Activated T-helper 1 cell treated with anti-CD3 and anti-CD28 coated beads, Interleukin-2, amount 50 U/mL, for 16 hours (primary cell): ENCODE measurements around the gene SLC46A1.
A peak's percentile ranks its signal among the peaks of the same experiment; 100 is the strongest.
"Not testable (repeated sequence)": the region's sequence is repeated elsewhere in the genome, so short reads cannot be mapped to it uniquely, and the experiment has no call there.

Experiments
- DNase-seq, 2 donors: peaks; one replicate each; pipeline ENCODE4 v3.0.0-alpha.2; 2020; ENCODE audit warnings: low read depth in 1 of 2, low spot score in 1 of 2

SLC46A1 gene

DNA sequence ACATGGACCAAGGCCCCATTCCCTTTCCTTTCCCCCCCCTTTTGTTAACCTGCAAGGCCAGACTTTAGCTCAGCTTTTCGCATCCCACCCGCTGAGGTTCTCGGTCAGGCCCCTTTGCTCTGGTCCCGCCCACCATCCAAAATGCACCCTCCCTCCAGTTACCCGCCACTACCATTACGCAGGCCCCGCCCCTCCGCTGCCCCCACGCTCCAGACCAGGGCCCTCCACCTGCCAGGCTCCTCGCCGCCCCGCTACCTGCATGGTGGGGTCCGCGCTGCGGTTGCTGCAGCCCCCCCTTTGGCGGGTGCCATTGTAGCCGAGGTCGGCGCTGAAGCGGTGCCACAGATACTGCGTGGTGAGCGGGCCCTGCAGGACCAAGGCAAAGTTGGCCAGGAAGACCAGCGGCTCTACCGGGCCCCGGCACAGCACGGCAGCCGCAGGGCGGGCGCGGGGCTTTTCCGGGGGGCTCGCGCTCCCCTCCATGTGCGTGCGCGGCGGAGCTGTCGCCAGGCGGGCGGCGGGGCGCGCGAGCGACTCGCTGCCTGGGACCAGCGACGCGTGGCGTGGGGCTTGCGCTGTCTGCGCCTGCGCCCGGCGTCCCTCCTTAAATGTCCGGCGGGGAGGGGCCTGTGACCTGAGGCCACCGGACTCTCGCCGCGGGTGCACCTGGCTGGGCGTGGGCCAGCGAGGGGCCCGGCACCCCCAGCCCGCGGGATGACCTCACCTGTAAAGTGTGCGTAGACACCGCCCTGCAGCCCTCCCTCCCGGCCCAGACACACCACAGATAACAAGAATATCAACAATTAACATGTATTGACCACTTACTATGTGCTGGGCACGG lies at the start of gene SLC46A1:
Gene SLC46A1, minus strand, starts transcription at position 581 of the 841 bp plus-strand sequence. Its CDS starts 98 bp downstream, at position 483.
- DNase-seq: no peak

DNA sequence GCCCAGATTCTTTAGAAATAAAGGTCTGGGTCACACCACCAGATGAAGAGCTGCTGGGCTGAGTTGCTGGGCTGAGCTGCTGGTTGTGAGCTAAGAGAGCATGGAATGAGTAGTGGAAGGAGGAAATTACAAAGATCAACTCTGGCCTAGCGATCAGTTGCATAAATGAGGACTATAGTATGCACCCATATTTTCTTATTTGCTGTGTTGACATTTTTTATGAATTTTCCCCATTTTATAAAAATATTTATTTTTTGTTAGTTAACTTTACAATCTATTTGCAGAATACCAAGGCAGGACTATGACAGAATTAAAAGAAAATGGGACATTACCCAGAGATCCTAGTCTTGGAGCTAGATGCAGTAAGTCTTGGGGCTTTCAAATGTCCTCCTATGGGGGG lies 43.8 kb upstream of the SLC46A1 start:
- no peak for DNase-seq

DNA sequence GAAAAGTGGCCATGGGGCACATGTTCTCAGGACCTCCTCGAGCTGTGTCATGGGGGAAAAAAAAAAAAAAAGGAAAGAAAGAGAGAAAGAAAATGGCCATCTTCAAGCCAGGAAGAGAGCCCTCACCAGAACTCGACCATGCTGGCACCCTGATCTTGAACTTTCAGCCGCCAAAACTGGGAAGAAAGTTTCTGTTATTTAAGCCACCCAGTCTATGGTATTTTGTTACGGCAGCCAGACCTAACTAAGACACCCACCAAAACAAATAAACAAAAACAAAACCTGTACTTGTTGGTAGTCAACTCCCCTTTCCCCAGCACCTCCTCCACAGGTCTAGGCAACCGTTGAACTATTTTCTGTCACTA lies 41.4 kb upstream of the SLC46A1 start:
- DNase-seq: no peak

DNA sequence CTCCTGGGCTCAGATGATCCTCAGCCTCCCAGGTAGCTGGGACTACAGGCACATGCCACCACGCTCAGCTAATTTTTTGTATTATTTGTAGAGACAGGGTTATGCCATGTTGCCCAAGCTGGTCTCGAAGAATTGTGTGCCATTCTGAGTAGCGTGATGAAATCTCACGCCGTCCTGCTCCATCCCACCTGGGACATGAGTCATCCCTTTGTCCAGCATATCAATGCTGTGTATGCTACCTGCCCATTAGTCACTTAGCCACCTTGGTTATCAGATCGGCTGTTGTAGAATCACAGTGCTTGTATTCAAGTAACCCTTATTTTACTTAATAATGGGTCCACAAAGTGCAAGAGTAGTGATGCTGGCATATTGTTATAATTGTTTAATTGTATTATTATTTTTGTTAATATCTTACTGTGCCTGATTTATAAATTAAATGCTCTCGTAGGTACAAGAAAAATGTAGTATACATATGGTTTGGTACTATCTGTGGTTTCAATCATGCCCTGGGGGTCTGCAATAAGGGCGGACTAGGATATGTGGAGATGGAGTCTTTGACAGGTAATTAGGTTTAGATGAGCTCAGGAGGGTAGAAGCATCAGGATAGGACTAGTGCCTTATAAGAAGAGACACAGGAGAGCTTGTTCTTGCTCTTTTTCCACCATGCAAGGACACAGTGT lies 40.8 kb upstream of the SLC46A1 start:
- no peak for DNase-seq

DNA sequence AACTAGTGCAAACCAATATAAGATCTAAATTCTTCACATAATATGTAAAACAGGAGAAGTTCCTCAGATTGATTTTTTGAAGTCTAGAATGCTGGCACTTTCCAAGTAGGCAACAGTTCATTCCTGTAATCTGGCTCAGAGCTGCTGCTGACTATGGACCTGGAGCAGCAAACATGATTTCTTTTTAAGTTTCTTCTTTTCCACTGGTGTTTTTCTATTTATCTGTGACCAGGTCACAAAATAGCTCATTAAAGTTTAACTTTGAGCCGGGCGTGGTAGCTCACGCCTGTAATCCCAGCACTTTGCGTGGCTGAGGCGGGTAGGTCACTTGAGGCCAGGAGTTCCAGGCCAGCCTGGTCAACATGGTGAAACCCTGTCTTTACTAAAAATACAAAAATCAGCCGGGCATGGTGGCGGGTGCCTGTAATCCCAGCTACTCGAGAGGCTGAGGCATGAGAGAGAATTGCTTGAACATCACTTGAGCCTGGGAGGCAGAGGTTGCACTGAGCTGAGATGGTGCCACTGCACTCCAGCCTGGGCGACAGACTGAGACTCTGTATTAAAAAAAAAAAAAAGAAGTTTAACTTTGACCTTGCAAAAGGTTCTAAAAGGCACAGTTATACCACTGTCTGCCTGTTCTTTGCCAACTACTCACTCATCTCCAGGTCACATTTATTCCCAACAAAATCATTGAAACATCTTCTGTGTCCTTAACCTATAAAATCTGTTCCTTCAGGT lies 38.1 kb upstream of the SLC46A1 start:
- no peak for DNase-seq

DNA sequence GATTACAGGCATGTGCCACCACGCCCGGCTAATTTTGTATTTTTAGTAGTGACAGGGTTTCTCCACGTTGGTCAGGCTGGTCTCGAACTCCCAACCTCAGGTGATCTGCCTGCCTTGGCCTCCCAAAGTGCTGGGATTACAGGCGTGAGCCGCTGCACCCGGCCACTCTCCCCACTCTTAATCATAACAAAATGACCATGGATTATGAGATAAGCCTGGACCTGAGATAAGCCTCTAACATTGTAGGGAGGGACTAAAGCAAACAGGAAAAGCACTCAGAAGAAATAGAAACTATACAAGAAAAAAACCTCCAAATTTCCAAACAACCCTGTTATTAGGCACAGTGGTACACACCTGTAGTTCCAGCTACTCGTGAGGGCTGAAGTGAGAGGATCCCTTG lies 28.3 kb upstream of the SLC46A1 start:
- DNase-seq: not testable (repeated sequence)

DNA sequence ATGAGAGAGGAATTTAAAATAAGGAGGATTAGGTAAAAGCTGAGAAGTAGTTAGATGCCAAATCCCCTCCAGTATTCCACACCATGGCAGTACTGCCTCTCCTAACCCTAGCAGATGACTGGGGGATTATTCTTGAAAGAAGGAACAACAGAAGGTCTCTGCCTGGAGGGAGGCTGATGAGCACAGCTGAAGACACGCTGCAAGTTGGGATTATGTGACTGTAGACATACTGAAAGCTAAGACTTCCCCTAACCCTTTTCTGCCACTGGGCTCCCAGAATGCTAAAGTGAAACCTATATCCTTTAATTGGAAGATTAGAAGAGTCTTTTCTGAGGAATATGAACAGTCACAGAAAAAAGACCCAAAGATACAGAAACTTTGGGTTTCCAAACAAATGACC lies 27.7 kb upstream of the SLC46A1 start:
- no peak for DNase-seq

DNA sequence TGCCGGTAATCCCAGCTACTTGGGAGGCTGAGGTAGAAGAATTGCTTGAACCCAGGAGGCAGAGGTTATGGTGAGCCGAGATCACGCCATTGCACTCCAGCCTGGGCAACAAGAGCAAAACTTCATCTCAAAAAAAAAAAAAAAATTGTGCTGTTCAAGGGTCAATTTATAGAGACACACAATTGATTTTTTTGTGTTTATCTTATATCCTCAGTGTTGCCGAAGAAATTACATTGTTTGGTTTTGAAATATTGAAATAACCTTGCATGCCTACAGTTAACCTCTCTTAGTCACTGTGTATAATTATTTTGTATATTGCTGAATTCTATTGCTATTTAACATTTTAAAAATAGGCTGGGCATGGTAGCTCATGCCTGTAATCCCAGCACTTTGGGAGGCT lies 22.0 kb upstream of the SLC46A1 start:
- not testable (repeated sequence) for DNase-seq

DNA sequence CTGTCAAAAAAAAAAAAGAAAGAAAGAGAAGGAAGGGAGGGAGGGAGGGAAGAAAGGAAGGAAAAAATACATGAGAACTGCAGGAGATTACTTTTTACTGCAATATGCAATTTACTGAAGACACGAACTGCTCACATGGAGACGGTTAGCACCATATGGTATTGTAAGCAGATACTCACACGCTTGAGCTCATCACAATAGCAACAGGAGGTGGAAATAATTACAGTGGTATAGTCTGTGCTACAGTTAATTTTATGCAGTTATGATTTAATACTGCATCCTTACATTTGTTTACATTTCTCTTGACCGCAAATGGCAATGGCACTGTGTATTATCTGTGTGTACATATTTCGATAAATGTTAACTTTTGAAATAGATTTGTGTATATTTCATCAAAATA lies 21.4 kb upstream of the SLC46A1 start:
- no peak for DNase-seq

DNA sequence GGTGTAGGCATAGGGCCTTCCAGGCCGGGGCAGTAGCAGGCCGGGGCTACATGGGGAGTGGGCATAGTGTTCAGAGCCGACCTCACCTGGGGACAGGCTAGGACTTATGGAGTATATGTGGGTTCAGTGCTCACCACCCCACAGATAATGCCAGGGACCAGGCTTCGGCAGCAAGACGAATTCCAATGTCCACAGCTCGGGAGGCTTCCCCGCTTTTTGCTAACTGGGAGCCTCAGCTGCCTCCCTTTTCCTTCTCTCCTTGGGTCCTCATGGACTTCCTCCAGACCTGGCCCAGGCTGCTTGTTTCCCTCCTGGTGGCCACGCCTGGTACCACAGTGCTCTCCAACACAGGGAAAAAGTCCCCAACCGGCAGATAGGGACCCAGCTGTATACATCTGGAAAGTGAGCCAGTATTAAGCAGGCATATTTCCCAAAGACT lies 20.1 kb upstream of the SLC46A1 start:
- no peak for DNase-seq

DNA sequence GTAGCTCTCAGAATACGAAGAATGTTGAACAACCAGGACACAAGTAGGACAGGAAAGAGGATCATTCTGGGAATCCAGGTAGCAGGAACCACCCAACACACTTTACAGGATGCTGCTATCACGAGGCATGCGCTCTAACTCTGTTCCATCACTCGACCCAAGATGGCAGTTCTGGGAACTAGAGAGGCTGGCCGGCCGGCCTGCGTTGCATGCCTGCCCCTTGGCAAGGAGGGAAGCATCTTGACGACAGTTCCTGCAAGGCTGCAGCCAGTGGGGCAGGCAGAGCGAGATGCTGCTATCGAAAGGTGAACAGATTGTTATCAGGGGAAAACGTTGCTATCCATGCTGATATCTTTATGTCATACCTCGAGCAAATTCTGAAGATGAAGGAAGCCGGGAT lies 19.2 kb upstream of the SLC46A1 start:
- DNase-seq: no peak

DNA sequence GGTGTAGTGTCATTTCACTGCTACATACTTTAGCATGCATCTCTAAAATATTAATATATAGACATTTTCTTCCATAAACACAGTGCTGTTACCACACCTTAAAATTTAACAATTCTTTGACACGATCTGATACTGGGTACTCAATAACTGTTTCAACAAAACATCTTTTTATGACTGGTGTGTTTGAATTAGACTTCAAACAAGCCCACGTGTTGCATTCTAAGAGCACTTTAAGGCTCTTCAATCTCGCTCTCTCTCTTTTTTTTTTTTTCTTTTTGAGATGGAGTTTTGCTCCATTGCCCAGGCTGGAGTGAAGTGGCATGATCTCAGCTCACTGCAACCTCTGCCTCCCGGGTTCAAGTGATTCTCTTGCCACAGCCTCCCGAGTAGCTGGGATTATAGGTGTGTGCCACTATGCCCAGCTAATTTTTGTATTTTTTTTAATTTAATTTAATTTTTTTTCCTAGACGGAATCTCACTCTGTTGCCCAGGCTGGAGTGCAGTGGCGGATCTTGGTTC lies 15.8 kb upstream of the SLC46A1 start:
- DNase-seq: no peak

DNA sequence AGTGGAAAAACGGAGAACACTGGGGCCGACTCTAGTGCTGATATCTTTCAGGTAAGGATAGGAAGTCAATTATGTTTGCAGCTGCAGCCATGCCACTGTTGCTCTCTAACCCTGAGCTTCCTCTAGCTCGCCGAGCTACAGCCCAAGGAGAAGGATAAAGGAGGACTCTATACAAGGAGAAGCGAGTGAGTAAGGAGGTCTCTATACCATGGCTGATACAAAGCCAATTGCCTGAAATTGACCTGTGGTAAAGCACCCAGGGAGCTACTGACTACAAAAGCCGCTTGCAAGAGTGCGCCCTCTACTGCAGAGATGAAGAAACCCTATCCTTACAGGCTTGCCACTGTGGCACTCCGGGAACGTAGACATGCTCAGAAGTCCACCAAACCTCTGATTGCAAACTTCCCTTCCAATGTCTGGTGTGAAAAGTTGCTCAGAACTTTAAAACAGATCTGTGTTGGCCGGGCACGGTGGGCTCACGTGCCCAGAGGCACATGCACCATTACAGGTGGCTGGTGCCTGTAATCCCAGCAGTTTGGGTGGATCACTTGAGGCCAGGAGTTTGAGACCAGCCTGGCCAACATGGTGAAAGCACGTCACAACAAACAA lies 10.8 kb upstream of the SLC46A1 start:
- peak in 1 of 2 donors; percentile 15 for DNase-seq

DNA sequence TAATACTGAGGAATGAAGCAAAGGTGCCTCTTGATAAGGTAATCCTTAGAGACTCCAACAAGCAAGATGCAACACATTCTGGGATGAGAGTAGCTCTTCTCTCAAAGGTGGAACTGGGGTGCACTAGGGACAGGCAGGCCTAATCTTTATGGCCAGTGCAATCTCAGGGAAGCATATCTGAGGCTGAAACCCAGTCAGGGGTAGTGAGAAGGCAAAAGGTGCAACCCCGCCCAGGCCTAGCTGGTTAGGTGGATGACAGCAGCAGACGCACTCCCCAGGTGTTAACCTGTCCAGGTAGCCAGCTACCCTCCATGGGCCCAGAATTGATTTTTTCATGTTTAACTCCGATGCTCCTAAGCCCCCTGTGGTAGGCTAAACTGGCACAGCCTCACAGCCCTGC lies 9.9 kb upstream of the SLC46A1 start:
- DNase-seq: no peak

DNA sequence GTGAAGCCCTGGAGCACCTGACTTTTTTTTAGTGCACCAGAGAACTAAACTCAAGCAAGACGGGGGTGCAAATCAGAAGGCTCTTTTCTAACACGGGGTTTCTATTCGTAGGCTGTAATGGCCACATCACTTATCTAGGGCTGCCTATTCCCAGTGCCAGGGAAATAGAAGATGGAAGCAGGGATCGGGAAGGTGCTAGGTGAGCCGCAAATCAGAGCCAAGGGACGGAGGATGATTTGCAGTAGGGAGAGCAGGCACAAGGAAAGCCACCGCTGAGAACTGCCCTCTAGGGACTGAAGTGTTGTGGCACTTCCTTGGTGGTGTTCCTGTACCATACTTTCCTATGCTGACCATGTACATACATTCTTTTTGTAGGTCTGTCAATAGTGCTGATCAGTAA lies 7.8 kb upstream of the SLC46A1 start:
- no peak for DNase-seq

DNA sequence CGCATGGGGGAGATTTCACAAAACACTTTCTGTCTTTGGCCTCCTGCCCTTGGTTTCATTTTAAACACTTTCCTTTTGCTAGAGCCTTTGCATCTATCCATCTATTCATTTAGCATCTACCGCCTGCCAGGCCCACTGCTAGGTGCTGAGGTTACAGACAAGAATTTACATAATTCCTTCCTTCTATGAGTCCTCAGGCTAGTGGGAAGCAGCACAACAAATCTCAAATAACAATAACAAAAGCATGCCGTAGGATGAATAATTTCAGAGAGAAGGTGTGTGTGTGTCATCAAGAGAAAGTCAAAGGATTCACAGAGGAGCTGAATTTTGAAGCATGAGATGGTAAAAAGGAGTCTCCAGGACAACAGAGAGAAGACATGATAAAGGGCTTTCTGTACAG lies 6.1 kb upstream of the SLC46A1 start:
- DNase-seq: no peak

DNA sequence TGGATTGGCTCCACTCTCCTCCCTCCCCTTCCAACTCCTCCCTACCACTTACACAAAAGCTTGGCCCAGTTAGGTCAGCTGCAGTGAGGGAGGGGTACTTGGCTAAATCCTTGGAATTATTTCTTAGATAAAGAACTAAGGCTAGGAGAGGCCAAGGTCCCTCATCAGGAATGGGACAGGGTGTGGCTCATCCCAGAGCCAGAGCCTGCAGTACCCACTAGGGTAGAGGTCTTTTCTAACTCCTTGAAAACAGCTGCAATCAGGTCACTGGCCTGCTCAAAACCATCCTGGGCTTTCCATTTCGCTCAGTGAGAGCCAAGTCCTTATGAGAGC lies 1.9 kb upstream of the SLC46A1 start:
- no peak for DNase-seq

DNA sequence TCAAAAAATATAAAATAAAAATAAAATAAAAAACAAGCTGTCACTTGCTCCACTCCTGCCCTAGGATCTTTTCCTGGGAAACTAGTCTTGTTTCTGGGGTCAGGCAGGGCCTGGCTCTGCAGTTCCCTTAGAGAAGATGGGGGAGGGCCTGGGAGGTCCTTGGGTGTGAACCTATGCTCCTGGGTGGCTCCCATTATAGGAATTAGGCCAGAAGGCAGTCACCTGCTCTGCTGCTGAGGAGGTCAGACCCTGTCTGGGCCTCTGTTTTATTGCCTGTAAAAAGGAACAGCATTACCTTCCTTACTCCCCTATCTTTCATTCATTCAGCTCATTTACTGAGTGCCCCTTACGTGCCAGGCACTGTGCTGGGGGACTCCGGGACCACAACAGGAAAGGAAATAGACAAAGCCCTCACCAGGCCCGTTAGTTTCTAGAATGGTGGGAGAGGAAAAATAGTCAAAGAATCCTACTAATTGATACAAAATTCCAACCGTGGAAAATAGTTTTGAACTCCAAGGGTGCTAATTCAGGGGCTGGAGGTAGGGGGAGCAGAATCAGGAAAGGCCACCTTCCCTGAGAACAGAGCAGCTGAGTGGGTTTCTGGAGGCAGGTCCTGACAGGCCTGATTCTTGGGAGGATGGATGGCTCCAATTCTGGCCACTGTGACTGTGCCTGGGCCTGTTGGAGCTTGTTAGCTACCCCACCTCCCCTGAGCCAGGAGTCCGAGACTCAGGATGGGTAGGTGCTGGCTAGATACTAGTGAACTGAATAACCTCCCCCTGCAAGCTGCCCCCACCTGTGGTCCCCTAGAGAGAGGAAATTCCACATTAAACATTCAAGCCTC lies 1.3 kb upstream of the SLC46A1 start:
- DNase-seq: no peak

DNA sequence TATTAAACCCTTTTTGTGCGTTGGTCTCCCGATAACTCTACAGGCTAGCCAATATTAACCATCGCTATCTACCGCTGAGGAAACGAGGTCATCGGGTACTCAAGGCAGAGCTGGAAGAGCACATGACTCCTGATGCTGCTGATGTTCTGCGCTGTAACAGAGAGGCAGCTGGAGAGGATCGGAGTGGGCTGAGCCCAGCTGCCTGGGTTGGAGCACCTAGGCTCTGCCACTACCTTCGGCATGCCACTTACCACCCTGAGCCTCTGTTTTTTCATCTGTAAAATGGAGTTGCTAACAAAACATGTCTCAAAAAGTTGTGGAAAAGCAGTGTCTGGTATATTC lies 432 bp upstream of the SLC46A1 start:
- no peak for DNase-seq

DNA sequence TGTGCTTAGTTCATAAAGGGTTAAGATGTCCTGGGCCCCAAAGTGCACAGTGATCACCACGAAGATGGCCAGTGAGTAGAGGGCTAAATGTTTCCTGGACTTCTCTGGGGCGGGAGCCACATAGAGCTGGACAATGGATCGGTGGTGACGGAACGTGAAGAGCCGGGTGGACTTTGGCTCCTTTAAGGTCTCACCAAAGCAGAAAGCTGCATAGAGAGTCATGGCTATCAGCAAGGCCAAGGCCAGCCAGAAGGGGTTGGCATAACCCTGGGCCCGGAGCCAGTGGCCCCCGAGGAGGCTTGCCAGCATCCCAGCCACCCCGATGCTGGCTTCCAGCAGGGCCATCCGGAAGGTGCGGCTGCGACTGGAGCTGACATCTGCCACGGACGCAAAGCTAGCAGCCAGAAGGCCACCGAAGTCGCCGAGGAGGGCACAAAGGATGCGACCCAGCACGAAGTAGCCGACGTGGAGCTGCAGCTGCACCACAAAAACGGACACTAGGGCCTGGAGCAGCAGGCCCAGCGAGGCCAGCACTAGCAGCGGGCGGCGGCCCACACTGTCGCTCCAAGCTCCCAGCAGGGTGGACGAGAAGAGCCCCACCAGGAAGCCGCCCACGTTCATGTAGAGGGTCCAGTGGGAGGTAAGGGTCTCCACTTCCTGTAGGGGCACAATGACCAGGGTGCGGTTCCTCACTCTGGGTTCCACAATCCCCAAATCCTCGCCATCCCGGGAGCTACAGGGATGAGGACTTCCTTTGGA lies 1.0 kb downstream of the SLC46A1 start:
- DNase-seq: no peak
